Tibial artery (tissue), 4 donors: ENCODE measurements around the gene TMEM182.

ENCODE experiments used
- DNase-seq, 2 donors: peaks; one replicate each; pipeline ENCODE4 v3.0.0-alpha.2; 2019
- H3K27ac ChIP-seq, 2 donors: fragments of 200-600 bp; sonication (generic) in 1 of 2; 1 replicate in 1 of 2; 2 replicates in 1 of 2; pipeline ENCODE4 v1.5.1; 2018 to 2019; ENCODE audit warnings: mild to moderate bottlenecking in 1 of 2
- H3K27me3 ChIP-seq, 2 donors: fragments of 200-600 bp; sonication (generic) in 1 of 2; one replicate each; pipeline versions ENCODE4 v1.5.1 to v1.6.0; 2016 to 2019
- H3K36me3 ChIP-seq, 3 donors: fragments of 200-600 bp; sonication (generic) in 2 of 3; one replicate each; pipeline ENCODE4 v1.5.1; 2016 to 2019; ENCODE audit warnings: mild to moderate bottlenecking in 2 of 3
- H3K4me1 ChIP-seq, 4 donors: fragments of 200-600 bp; sonication (generic) in 2 of 4; 1 replicate in 3 of 4; 2 replicates in 1 of 4; pipeline ENCODE4 v1.5.1; 2016 to 2019
- H3K4me3 ChIP-seq, 2 donors: fragments of 200-600 bp; sonication (generic) in 1 of 2; 1 replicate in 1 of 2; 2 replicates in 1 of 2; pipeline ENCODE4 v1.5.1; 2018 to 2019; ENCODE audit warnings: mild to moderate bottlenecking in 2 of 2
- H3K9me3 ChIP-seq, 3 donors: fragments of 200-600 bp; sonication (generic) in 1 of 3; one replicate each; pipeline ENCODE4 v1.5.1; 2016 to 2019
- intact Hi-C: fragments of 100-400 bp; cut with DNase I; formaldehyde crosslinking; loops from one replicate; pipeline ENCODE4 v1.15.0; 2023; ENCODE audit warnings: low total_unique reads
- TF ChIP-seq, protein P1 (sequence below), 2 experiments: fragments of 200-600 bp in 1 of 2; fragments of 450-650 bp in 1 of 2; IDR thresholded peaks; one replicate each; pipeline ENCODE4 v1.5.1; 2017 to 2019; ENCODE audit warnings: antibody characterized with exemption in 2 of 2, mild to moderate bottlenecking in 1 of 2, moderate library complexity in 1 of 2

The TMEM182 gene

DNA sequence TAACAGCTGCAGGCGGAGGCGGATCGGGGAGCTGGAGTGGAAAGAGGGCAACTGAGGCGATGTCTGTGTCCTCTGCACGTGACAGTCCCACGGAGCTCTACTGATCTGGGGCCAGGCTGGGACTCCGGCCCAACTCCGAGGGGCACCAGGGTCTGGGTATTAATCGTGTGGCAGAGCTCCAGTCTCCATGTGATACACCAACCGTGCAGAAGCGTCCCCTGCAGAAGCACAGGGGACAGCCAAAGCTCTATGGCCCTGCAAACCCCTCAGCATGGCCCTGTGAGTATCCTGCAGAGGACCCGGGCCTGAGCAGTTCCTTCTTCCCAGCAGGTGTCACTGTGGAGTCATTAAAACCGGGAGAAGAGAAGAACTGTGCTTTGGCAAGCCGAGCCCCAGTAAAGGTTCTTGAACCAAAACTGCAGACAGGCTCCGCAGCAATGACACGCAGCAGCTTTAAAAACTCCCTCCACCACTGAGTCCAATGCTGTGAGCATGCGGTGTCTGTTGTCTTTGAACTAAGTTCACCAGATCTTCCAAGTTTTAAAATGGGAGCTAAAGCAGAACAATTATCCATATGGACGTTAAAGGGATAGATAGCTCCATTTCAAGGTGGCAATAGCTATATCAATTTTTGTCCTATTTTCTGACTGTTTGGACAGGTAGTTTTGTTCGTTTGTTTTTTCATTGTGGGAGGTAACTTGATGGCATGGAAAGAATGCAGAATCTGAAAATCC lies 79.4 kb downstream of the TMEM182 start:
- no peak for DNase-seq
- TF ChIP-seq, protein P1, sequence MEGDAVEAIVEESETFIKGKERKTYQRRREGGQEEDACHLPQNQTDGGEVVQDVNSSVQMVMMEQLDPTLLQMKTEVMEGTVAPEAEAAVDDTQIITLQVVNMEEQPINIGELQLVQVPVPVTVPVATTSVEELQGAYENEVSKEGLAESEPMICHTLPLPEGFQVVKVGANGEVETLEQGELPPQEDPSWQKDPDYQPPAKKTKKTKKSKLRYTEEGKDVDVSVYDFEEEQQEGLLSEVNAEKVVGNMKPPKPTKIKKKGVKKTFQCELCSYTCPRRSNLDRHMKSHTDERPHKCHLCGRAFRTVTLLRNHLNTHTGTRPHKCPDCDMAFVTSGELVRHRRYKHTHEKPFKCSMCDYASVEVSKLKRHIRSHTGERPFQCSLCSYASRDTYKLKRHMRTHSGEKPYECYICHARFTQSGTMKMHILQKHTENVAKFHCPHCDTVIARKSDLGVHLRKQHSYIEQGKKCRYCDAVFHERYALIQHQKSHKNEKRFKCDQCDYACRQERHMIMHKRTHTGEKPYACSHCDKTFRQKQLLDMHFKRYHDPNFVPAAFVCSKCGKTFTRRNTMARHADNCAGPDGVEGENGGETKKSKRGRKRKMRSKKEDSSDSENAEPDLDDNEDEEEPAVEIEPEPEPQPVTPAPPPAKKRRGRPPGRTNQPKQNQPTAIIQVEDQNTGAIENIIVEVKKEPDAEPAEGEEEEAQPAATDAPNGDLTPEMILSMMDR (IDR thresholded peaks at IDR 0.05): peak in 1 of 2 experiments; percentile 26
- Histone ChIP-seq H3K9me3 (no peaks in the 10 kb centered on the region), H3K27me3 (peaks cover 0 to 3% of the 10 kb centered on the region in 2 donors), H3K4me3 (no peak overlapping the region), H3K27ac (no peak overlapping the region), H3K36me3 (no peaks in the 10 kb centered on the region), H3K4me1 (no peaks in the 10 kb centered on the region)
- intact Hi-C loops: no loop called here

- intact Hi-C loops: no loop called here
- Histone ChIP-seq H3K27me3 (peaks cover 0 to 3% of the 10 kb centered on the region in 2 donors), H3K9me3 (no peaks in the 10 kb centered on the region), H3K4me3 (no peak overlapping the region), H3K27ac (no peak overlapping the region), H3K36me3 (no peaks in the 10 kb centered on the region), H3K4me1 (peaks cover 0 to 6% (median 3%) of the 10 kb centered on the region in 4 donors)
- DNase-seq: no peak
- TF ChIP-seq, protein P1 (IDR thresholded peaks at IDR 0.05): no peak
Observed at GRCh38 chr2:102843764-102844443, 82.1 kb downstream of the TMEM182 start.

- TF ChIP-seq, protein P1 (IDR thresholded peaks at IDR 0.05): no peak
- DNase-seq: no peak
- H3K36me3 ChIP-seq: no peaks in the 10 kb centered on the region
- no peak overlapping the region for H3K27ac ChIP-seq
- intact Hi-C loops: no loop called here
- H3K4me3 ChIP-seq: no peak overlapping the region
- peaks cover 0 to 9% (median 3%) of the 10 kb centered on the region in 4 donors for H3K4me1 ChIP-seq
- H3K27me3 ChIP-seq: peaks cover 0 to 7% of the 10 kb centered on the region in 2 donors
- no peaks in the 10 kb centered on the region for H3K9me3 ChIP-seq
Observed at GRCh38 chr2:102844911-102845310, 83.1 kb downstream of the TMEM182 start.

- no peak overlapping the region for H3K4me3 ChIP-seq
- TF ChIP-seq, protein P1 (IDR thresholded peaks at IDR 0.05): no peak
- H3K4me1 ChIP-seq: peaks cover 0 to 9% (median 3%) of the 10 kb centered on the region in 4 donors
- peak; percentile 65 to 80 for DNase-seq
- no peaks in the 10 kb centered on the region for H3K9me3 ChIP-seq
- no peaks in the 10 kb centered on the region for H3K36me3 ChIP-seq
- peaks cover 0 to 23% of the 10 kb centered on the region in 2 donors for H3K27me3 ChIP-seq
- intact Hi-C loops: no loop called here
- no peak overlapping the region for H3K27ac ChIP-seq
Observed at GRCh38 chr2:102848366-102848839, 86.6 kb downstream of the TMEM182 start.

- no peak overlapping the region for H3K27ac ChIP-seq
- no peak for DNase-seq
- H3K27me3 ChIP-seq: peaks cover 0 to 20% of the 10 kb centered on the region in 2 donors
- TF ChIP-seq, protein P1 (IDR thresholded peaks at IDR 0.05): no peak
- H3K9me3 ChIP-seq: no peaks in the 10 kb centered on the region
- H3K36me3 ChIP-seq: no peaks in the 10 kb centered on the region
- peaks cover 0 to 9% (median 3%) of the 10 kb centered on the region in 4 donors for H3K4me1 ChIP-seq
- intact Hi-C loops: no loop called here
- no peak overlapping the region for H3K4me3 ChIP-seq
Observed at GRCh38 chr2:102850888-102851287, 89.1 kb downstream of the TMEM182 start.
